ENCODE data around the gene DDA1. TPM values are rescaled to one million over a fixed set of nuclear protein-coding genes. Genes with fewer than 3 reads are reported as not detected.

Gene DDA1
- total and polyA plus RNA-seq, 9 of the 15 experiments (the other 6 are each of a cell fraction or from before 2014, with no cell fraction given) = 1.4 to 83.8 (median 33.8) TPM

DNA sequence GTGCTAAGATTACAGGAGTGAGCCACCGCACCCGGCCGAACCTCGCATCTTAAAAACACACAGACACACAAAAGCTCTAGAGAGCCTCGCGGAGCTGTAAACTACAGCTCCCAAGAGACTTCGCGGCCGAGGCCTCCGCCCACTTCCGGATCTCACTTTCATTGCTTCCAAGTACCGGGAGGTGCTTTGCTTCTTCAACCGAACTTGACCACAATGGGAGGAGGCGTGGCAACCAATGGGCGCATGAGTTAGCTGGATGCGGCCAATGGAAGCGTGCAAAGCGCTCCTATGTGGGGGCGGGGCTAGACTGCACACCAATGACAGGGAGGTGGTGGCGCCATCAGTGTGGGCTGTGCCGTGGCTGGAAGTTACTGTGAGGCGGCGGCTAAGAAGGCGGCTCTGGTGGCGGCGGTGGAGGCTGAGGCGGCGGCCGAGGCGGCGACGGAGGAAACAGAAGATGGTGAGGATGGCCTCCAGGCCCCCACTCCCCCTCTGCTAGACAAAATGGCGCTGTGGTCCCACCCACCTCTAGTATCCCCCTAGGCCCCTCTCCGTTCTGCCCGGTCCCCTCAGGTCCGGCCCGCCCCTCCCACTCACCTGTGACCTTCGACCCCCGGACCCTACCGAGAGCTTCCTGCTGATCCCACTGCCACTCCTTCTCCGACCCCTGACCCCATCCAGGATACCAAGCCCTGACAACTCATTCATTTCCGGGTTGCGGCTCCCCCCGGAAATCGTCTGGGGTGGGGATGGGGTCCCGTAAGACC lies at the start of gene DDA1 (continued):
- TF ChIP-seq HSF4 (CRISPR knock-in tag; IDR thresholded peaks at IDR 0.05; ENCODE audit: borderline replicate concordance) (no peak), JUND (IDR thresholded peaks at IDR 0.05; ENCODE audit: borderline replicate concordance, low read depth, low read length) (no peak), JUND (tag; IDR thresholded peaks at IDR 0.05; ENCODE audit: borderline replicate concordance, low read depth, low read length) (peak; percentile 11; the same call in 1 of the 3 replicates), SMARCB1 (IDR thresholded peaks at IDR 0.05; ENCODE audit: insufficient read length, low read depth) (no peak)
- TF ChIP-seq, protein P1, sequence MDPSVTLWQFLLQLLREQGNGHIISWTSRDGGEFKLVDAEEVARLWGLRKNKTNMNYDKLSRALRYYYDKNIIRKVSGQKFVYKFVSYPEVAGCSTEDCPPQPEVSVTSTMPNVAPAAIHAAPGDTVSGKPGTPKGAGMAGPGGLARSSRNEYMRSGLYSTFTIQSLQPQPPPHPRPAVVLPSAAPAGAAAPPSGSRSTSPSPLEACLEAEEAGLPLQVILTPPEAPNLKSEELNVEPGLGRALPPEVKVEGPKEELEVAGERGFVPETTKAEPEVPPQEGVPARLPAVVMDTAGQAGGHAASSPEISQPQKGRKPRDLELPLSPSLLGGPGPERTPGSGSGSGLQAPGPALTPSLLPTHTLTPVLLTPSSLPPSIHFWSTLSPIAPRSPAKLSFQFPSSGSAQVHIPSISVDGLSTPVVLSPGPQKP (CRISPR knock-in tag; IDR thresholded peaks at IDR 0.05) = no peak
- TF ChIP-seq, protein P2, sequence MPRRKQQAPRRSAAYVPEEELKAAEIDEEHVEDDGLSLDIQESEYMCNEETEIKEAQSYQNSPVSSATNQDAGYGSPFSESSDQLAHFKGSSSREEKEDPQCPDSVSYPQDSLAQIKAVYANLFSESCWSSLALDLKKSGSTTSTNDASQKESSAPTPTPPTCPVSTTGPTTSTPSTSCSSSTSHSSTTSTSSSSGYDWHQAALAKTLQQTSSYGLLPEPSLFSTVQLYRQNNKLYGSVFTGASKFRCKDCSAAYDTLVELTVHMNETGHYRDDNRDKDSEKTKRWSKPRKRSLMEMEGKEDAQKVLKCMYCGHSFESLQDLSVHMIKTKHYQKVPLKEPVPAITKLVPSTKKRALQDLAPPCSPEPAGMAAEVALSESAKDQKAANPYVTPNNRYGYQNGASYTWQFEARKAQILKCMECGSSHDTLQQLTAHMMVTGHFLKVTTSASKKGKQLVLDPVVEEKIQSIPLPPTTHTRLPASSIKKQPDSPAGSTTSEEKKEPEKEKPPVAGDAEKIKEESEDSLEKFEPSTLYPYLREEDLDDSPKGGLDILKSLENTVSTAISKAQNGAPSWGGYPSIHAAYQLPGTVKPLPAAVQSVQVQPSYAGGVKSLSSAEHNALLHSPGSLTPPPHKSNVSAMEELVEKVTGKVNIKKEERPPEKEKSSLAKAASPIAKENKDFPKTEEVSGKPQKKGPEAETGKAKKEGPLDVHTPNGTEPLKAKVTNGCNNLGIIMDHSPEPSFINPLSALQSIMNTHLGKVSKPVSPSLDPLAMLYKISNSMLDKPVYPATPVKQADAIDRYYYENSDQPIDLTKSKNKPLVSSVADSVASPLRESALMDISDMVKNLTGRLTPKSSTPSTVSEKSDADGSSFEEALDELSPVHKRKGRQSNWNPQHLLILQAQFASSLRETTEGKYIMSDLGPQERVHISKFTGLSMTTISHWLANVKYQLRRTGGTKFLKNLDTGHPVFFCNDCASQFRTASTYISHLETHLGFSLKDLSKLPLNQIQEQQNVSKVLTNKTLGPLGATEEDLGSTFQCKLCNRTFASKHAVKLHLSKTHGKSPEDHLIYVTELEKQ (CRISPR knock-in tag; IDR thresholded peaks at IDR 0.05) = no peak

Measured in K562 (cell line).